ENCODE results near the gene OTULIN.

The OTULIN gene

GRCh38 chr5:14679595-14679994 is 15.1 kb downstream of the OTULIN start:
- Histone ChIP-seq H3K79me1 (ENCODE audit: low read length) (peaks cover 9% of the 10 kb centered on the region), H3K9ac (ENCODE audit: low read length) (no peak overlapping the region), H3K18ac (ENCODE audit: low read length) (no peak overlapping the region), H3K36me3 (ENCODE audit: control insufficient read depth, insufficient read depth, low read length) (peaks cover 4% of the 10 kb centered on the region), H4K8ac (ENCODE audit: low read depth, low read length) (no peak overlapping the region), H3K4me3 (ENCODE audit: low read length) (no peak overlapping the region), H3K23ac (ENCODE audit: low read length) (no peak overlapping the region), H3K4me2 (ENCODE audit: low read length) (no peak overlapping the region), H3K27ac (ENCODE audit: low read depth, low read length) (no peak overlapping the region), H2BK120ac (ENCODE audit: low read depth, low read length) (no peak overlapping the region), H2BK15ac (replicated peaks; ENCODE audit: low read depth) (no peak overlapping the region), H2AK5ac (ENCODE audit: low read length) (no peak overlapping the region), H4K5ac (ENCODE audit: low read length) (no peak overlapping the region), H3K27me3 (ENCODE audit: insufficient read depth, low read length, poor library complexity) (no peaks in the 10 kb centered on the region), H3K4ac (ENCODE audit: low read depth, low read length) (no peak overlapping the region), H3K79me2 (ENCODE audit: control insufficient read depth, insufficient read depth, low read length) (peaks cover 8% of the 10 kb centered on the region), H3K4me1 (ENCODE audit: control insufficient read depth, low read depth, low read length) (no peaks in the 10 kb centered on the region), H2BK5ac (ENCODE audit: low read length) (no peak overlapping the region), H3K56ac (ENCODE audit: low read length) (no peak overlapping the region)
- WGBS (ENCODE audit: extremely low coverage, insufficient coverage, low lambda C conversion rate) = no CpG with 5 or more reads among the region's 1 CpG
- no peak for DNase-seq

- Histone ChIP-seq H3K36me3 (ENCODE audit: control insufficient read depth, insufficient read depth, low read length) (peaks cover 4% of the 10 kb centered on the region), H4K5ac (ENCODE audit: low read length) (no peak overlapping the region), H3K56ac (ENCODE audit: low read length) (no peak overlapping the region), H2BK120ac (ENCODE audit: low read depth, low read length) (no peak overlapping the region), H2BK5ac (ENCODE audit: low read length) (no peak overlapping the region), H3K27ac (ENCODE audit: low read depth, low read length) (no peak overlapping the region), H3K18ac (ENCODE audit: low read length) (no peak overlapping the region), H3K9ac (ENCODE audit: low read length) (no peak overlapping the region), H3K4ac (ENCODE audit: low read depth, low read length) (no peak overlapping the region), H2AK5ac (ENCODE audit: low read length) (no peak overlapping the region), H3K79me2 (ENCODE audit: control insufficient read depth, insufficient read depth, low read length) (peaks cover 2% of the 10 kb centered on the region), H3K23ac (ENCODE audit: low read length) (no peak overlapping the region), H4K8ac (ENCODE audit: low read depth, low read length) (no peak overlapping the region), H3K79me1 (ENCODE audit: low read length) (peaks cover 9% of the 10 kb centered on the region), H3K4me3 (ENCODE audit: low read length) (no peak overlapping the region), H3K27me3 (ENCODE audit: insufficient read depth, low read length, poor library complexity) (no peaks in the 10 kb centered on the region), H3K4me2 (ENCODE audit: low read length) (no peak overlapping the region), H2BK15ac (replicated peaks; ENCODE audit: low read depth) (no peak overlapping the region), H3K4me1 (ENCODE audit: control insufficient read depth, low read depth, low read length) (no peaks in the 10 kb centered on the region)
- no peak for DNase-seq
- no CpG with 5 or more reads among the region's 10 CpGs for WGBS (ENCODE audit: extremely low coverage, insufficient coverage, low lambda C conversion rate)
Observed at GRCh38 chr5:14681236-14681752, 16.8 kb downstream of the OTULIN start.

GRCh38 chr5:14683906-14684455 is 19.5 kb downstream of the OTULIN start:
- H3K79me2 ChIP-seq (ENCODE audit: control insufficient read depth, insufficient read depth, low read length) = no peaks in the 10 kb centered on the region
- peaks cover 7% of the 10 kb centered on the region for H3K36me3 ChIP-seq (ENCODE audit: control insufficient read depth, insufficient read depth, low read length)
- no peak overlapping the region for H3K27ac ChIP-seq (ENCODE audit: low read depth, low read length)
- no peaks in the 10 kb centered on the region for H3K27me3 ChIP-seq (ENCODE audit: insufficient read depth, low read length, poor library complexity)
- H3K4me2 ChIP-seq (ENCODE audit: low read length) = no peak overlapping the region
- no peak for DNase-seq
- no peak overlapping the region for H3K4me3 ChIP-seq (ENCODE audit: low read length)
- no peak overlapping the region for H3K56ac ChIP-seq (ENCODE audit: low read length)
- H4K8ac ChIP-seq (ENCODE audit: low read depth, low read length) = no peak overlapping the region
- WGBS (ENCODE audit: extremely low coverage, insufficient coverage, low lambda C conversion rate) = no CpG with 5 or more reads among the region's 4 CpGs
- no peak overlapping the region for H2AK5ac ChIP-seq (ENCODE audit: low read length)
- no peak overlapping the region for H4K5ac ChIP-seq (ENCODE audit: low read length)
- no peak overlapping the region for H3K18ac ChIP-seq (ENCODE audit: low read length)
- no peak overlapping the region for H2BK15ac ChIP-seq (replicated peaks; ENCODE audit: low read depth)
- no peak overlapping the region for H3K23ac ChIP-seq (ENCODE audit: low read length)
- no peak overlapping the region for H2BK5ac ChIP-seq (ENCODE audit: low read length)
- H2BK120ac ChIP-seq (ENCODE audit: low read depth, low read length) = no peak overlapping the region
- H3K4me1 ChIP-seq (ENCODE audit: control insufficient read depth, low read depth, low read length) = no peaks in the 10 kb centered on the region
- no peak overlapping the region for H3K4ac ChIP-seq (ENCODE audit: low read depth, low read length)
- no peak overlapping the region for H3K9ac ChIP-seq (ENCODE audit: low read length)
- peaks cover 2% of the 10 kb centered on the region for H3K79me1 ChIP-seq (ENCODE audit: low read length)

- Histone ChIP-seq H3K4me3 (ENCODE audit: low read length) (no peak overlapping the region), H3K18ac (ENCODE audit: low read length) (no peak overlapping the region), H3K79me1 (ENCODE audit: low read length) (no peaks in the 10 kb centered on the region), H2BK15ac (replicated peaks; ENCODE audit: low read depth) (no peak overlapping the region), H3K4ac (ENCODE audit: low read depth, low read length) (no peak overlapping the region), H3K36me3 (ENCODE audit: control insufficient read depth, insufficient read depth, low read length) (peaks cover 5% of the 10 kb centered on the region), H3K56ac (ENCODE audit: low read length) (no peak overlapping the region), H2BK5ac (ENCODE audit: low read length) (no peak overlapping the region), H3K4me2 (ENCODE audit: low read length) (no peak overlapping the region), H3K9ac (ENCODE audit: low read length) (no peak overlapping the region), H3K79me2 (ENCODE audit: control insufficient read depth, insufficient read depth, low read length) (no peaks in the 10 kb centered on the region), H4K5ac (ENCODE audit: low read length) (no peak overlapping the region), H4K8ac (ENCODE audit: low read depth, low read length) (no peak overlapping the region), H3K23ac (ENCODE audit: low read length) (no peak overlapping the region), H3K4me1 (ENCODE audit: control insufficient read depth, low read depth, low read length) (no peaks in the 10 kb centered on the region), H3K27ac (ENCODE audit: low read depth, low read length) (no peak overlapping the region), H3K27me3 (ENCODE audit: insufficient read depth, low read length, poor library complexity) (no peaks in the 10 kb centered on the region), H2BK120ac (ENCODE audit: low read depth, low read length) (no peak overlapping the region), H2AK5ac (ENCODE audit: low read length) (no peak overlapping the region)
- no CpG with 5 or more reads among the region's 5 CpGs for WGBS (ENCODE audit: extremely low coverage, insufficient coverage, low lambda C conversion rate)
- DNase-seq = no peak
Observed at GRCh38 chr5:14684757-14685156, 20.2 kb downstream of the OTULIN start.

GRCh38 chr5:14685757-14686156 is 21.2 kb downstream of the OTULIN start:
- Histone ChIP-seq H3K4me2 (ENCODE audit: low read length) (no peak overlapping the region), H3K4me3 (ENCODE audit: low read length) (no peak overlapping the region), H3K18ac (ENCODE audit: low read length) (no peak overlapping the region), H2BK5ac (ENCODE audit: low read length) (no peak overlapping the region), H2BK15ac (replicated peaks; ENCODE audit: low read depth) (no peak overlapping the region), H2BK120ac (ENCODE audit: low read depth, low read length) (no peak overlapping the region), H3K4ac (ENCODE audit: low read depth, low read length) (no peak overlapping the region), H3K4me1 (ENCODE audit: control insufficient read depth, low read depth, low read length) (no peaks in the 10 kb centered on the region), H2AK5ac (ENCODE audit: low read length) (no peak overlapping the region), H4K8ac (ENCODE audit: low read depth, low read length) (no peak overlapping the region), H3K23ac (ENCODE audit: low read length) (no peak overlapping the region), H4K5ac (ENCODE audit: low read length) (no peak overlapping the region), H3K27me3 (ENCODE audit: insufficient read depth, low read length, poor library complexity) (no peaks in the 10 kb centered on the region), H3K27ac (ENCODE audit: low read depth, low read length) (no peak overlapping the region), H3K36me3 (ENCODE audit: control insufficient read depth, insufficient read depth, low read length) (peaks cover 6% of the 10 kb centered on the region), H3K79me2 (ENCODE audit: control insufficient read depth, insufficient read depth, low read length) (no peaks in the 10 kb centered on the region), H3K79me1 (ENCODE audit: low read length) (no peaks in the 10 kb centered on the region), H3K56ac (ENCODE audit: low read length) (no peak overlapping the region), H3K9ac (ENCODE audit: low read length) (no peak overlapping the region)
- DNase-seq = peak; percentile 70
- WGBS (ENCODE audit: extremely low coverage, insufficient coverage, low lambda C conversion rate) = no CpG with 5 or more reads among the region's 6 CpGs

GRCh38 chr5:14686517-14686916 is 22.0 kb downstream of the OTULIN start:
- no peak overlapping the region for H3K9ac ChIP-seq (ENCODE audit: low read length)
- no peak overlapping the region for H2AK5ac ChIP-seq (ENCODE audit: low read length)
- no peaks in the 10 kb centered on the region for H3K4me1 ChIP-seq (ENCODE audit: control insufficient read depth, low read depth, low read length)
- no peak for DNase-seq
- H4K5ac ChIP-seq (ENCODE audit: low read length) = no peak overlapping the region
- no peak overlapping the region for H3K56ac ChIP-seq (ENCODE audit: low read length)
- H4K8ac ChIP-seq (ENCODE audit: low read depth, low read length) = no peak overlapping the region
- H3K4ac ChIP-seq (ENCODE audit: low read depth, low read length) = no peak overlapping the region
- no peak overlapping the region for H2BK120ac ChIP-seq (ENCODE audit: low read depth, low read length)
- H2BK5ac ChIP-seq (ENCODE audit: low read length) = no peak overlapping the region
- no peak overlapping the region for H2BK15ac ChIP-seq (replicated peaks; ENCODE audit: low read depth)
- no peaks in the 10 kb centered on the region for H3K79me2 ChIP-seq (ENCODE audit: control insufficient read depth, insufficient read depth, low read length)
- H3K18ac ChIP-seq (ENCODE audit: low read length) = no peak overlapping the region
- H3K27me3 ChIP-seq (ENCODE audit: insufficient read depth, low read length, poor library complexity) = no peaks in the 10 kb centered on the region
- no peak overlapping the region for H3K4me3 ChIP-seq (ENCODE audit: low read length)
- peaks cover 6% of the 10 kb centered on the region for H3K36me3 ChIP-seq (ENCODE audit: control insufficient read depth, insufficient read depth, low read length)
- H3K79me1 ChIP-seq (ENCODE audit: low read length) = no peaks in the 10 kb centered on the region
- no peak overlapping the region for H3K23ac ChIP-seq (ENCODE audit: low read length)
- no peak overlapping the region for H3K4me2 ChIP-seq (ENCODE audit: low read length)
- H3K27ac ChIP-seq (ENCODE audit: low read depth, low read length) = no peak overlapping the region
